Thymus (tissue), 11 donors: ENCODE results near the gene RNF224. TPM values are rescaled to one million over a fixed set of nuclear protein-coding genes. Genes with fewer than 3 reads are reported as not detected.
A peak's percentile ranks its signal among the peaks of the same experiment; 100 is the strongest.
"Not testable (repeated sequence)": the region's sequence is repeated elsewhere in the genome, so short reads cannot be mapped to it uniquely, and the experiment has no call there.

Experiments
- DNase-seq, 9 donors: peaks; one replicate each; pipeline ENCODE4 v3.0.0-alpha.2; 2013; ENCODE audit warnings: low spot score in 9 of 9, low read depth in 6 of 9, missing footprints in 1 of 9
- H3K27ac ChIP-seq, 2 donors: one replicate each; pipeline ENCODE4 v1.5.1; 2013; ENCODE audit warnings: control low read depth in 1 of 2, low read depth in 1 of 2, low read length in 1 of 2, mild to moderate bottlenecking in 1 of 2, moderate library complexity in 1 of 2
- H3K27me3 ChIP-seq, 2 donors: one replicate each; pipeline ENCODE4 v1.5.1; 2013; ENCODE audit warnings: low read length in 1 of 2; ENCODE audit not compliant: control insufficient read depth in 2 of 2, insufficient read depth in 1 of 2
- H3K36me3 ChIP-seq, 2 donors: one replicate each; pipeline ENCODE4 v1.5.1; 2013; ENCODE audit warnings: low read length in 1 of 2, mild to moderate bottlenecking in 1 of 2, moderate library complexity in 1 of 2; ENCODE audit not compliant: control insufficient read depth in 2 of 2, insufficient read depth in 2 of 2
- H3K4me1 ChIP-seq, 2 donors: one replicate each; pipeline ENCODE4 v1.5.1; 2013; ENCODE audit warnings: low read length in 2 of 2; ENCODE audit not compliant: control insufficient read depth in 2 of 2, insufficient read depth in 2 of 2
- H3K4me3 ChIP-seq, 2 donors: one replicate each; pipeline ENCODE4 v1.5.1; 2013; ENCODE audit warnings: low read length in 2 of 2, control low read depth in 1 of 2, mild to moderate bottlenecking in 1 of 2
- H3K9me3 ChIP-seq, 2 donors: one replicate each; pipeline ENCODE4 v1.5.1; 2013; ENCODE audit warnings: low read length in 1 of 2, mild to moderate bottlenecking in 1 of 2; ENCODE audit not compliant: control insufficient read depth in 2 of 2, insufficient read depth in 1 of 2
- WGBS: extraction: QIAGEN DNeasy Blood & Tissue Kit; methylation state at CpG from one replicate; pipeline ENCODE4 v1.1.7; 2013; 5-methylcytosine and 5-hydroxymethylcytosine counted together
- polyA plus RNA-seq: library from polyadenylated mRNA; stranded (reverse); fragments of 200-250 nt; gene quantifications from one replicate; pipeline ENCODE4 v1.2.3, GENCODE V29; 2013
- total RNA-seq: library from RNA; stranded (reverse); fragments of 120-200 nt; gene quantifications from one replicate; pipeline ENCODE4 v1.2.4, GENCODE V29; 2013
- donor health status: healthy.

RNF224 gene
- total and polyA plus RNA-seq, 2 donors, result 0.05 to 0.16 TPM

DNA sequence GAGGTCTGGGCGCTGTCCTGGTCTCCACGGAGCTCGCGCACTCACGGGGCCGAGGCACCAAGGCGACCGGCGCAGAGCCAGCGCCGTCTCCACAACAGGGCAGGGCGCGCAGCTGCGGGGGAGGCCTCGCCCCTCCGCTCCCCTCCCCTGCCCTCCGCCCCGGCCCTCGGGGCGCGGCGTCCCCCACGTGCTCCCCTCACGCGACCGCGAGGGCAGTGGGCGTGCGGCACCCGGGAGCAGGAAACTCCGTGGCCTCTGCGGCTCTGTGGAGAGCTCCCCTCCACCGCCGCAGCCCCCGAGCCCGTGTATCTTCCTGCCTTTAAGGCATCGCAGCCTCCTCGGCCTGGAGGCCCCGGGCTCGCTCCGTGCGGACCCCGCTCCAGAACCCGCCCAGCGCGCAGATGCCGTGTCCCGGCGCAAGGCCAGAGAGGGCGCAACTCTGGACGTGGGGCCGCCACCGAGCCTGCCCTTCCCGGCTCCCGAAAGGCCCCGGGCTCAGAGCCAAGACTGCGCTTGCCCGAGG is 13.1 kb downstream of the RNF224 start:
- peaks cover 11 to 19% of the 10 kb centered on the region in 2 donors for H3K36me3 ChIP-seq
- H3K27ac ChIP-seq, result peak overlapping the region; percentile 96 to 98
- DNase-seq, result peak in 6 of 9 donors; percentile 33 to 74 (median 58)
- H3K4me1 ChIP-seq, result peaks cover 28 to 51% of the 10 kb centered on the region in 2 donors
- WGBS, result under 1% methylated on average over 58 of the region's 58 CpGs
- peaks cover 0 to 4% of the 10 kb centered on the region in 2 donors for H3K27me3 ChIP-seq
- no peaks in the 10 kb centered on the region for H3K9me3 ChIP-seq
- H3K4me3 ChIP-seq, result peak overlapping the region; percentile 59 to 69

DNA sequence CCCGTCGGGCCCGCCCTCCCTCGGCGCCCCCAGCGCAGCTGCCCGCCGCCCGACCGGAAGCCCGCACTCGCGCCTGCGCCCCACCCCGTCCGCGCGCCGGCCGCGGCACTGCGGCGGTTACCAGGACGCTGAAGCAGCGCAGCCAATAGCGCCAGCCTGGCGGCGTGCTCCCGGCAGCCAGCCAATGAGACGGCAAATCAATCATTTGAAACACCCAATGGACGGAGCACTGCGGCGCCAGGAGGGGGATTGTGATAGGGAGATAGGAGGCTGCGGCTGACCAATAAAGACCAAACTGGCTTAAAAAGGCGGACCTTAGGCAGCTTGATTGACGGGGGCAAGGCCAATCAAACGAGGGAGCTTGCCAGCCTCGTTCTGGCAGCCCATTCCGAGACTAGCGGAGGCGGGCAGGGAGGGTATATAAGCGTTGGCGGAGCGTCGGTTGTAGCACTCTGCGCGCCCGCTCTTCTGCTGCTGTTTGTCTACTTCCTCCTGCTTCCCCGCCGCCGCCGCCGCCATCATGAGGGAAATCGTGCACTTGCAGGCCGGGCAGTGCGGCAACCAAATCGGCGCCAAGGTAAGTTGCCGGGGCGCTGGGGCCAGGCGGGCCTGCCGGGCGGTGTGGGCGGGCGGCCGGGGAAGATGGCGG is 13.7 kb downstream of the RNF224 start, which contains the start of gene TUBB4B:
Gene TUBB4B, plus strand, starts transcription at position 447 of the 649 bp plus-strand sequence. Its CDS starts 74 bp downstream, at position 521.
- H3K4me3 ChIP-seq, result peak within 1 kb of the TSS; percentile 73 to 78
- no peaks in the 10 kb centered on the region for H3K27me3 ChIP-seq
- no peaks in the 10 kb centered on the region for H3K9me3 ChIP-seq
- DNase-seq, result peak; percentile 99 to 100 (median 99)
- H3K36me3 ChIP-seq, result peaks cover 11 to 19% of the 10 kb centered on the region in 2 donors
- WGBS, result under 1% methylated on average over 67 of the region's 67 CpGs
- H3K4me1 ChIP-seq, result peaks cover 27 to 49% of the 10 kb centered on the region in 2 donors
- peak within 1 kb of the TSS; percentile 96 to 98 for H3K27ac ChIP-seq

DNA sequence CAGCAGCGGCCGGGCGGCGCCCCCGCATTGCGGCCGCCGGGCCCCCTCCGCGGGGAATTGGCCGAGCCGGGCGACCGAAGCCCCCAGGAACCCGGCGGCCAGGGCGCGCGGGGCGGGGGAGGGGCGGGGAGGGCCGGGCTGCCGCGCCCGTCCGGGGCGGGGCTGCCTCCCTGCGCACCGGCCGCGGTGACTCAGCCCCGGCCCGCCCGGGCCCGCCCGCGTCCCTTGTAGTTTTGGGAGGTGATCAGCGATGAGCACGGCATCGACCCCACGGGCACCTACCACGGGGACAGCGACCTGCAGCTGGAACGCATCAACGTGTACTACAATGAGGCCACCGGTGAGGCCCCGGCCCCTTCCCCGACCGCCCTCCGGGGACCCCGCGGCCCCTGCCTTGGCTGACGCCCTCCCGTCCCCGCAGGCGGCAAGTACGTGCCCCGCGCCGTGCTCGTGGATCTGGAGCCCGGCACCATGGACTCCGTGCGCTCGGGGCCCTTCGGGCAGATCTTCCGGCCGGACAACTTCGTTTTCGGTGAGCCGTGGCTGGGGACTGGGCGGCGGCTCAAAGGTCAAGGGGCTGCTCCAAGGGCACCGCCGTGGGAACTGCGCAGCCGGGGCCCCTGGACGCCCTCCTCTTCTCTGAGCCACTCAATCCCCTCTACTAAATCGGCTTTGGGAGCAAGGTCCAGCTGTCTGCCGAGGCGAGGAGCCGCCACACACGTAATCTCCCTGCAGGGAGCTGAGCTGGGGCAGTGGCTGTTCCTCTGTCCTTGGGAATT is 14.4 kb downstream of the RNF224 start:
- Histone ChIP-seq H3K4me3 (peak overlapping the region; percentile 73 to 78), H3K27ac (peak overlapping the region in 1 of 2 donors; percentile 97), H3K4me1 (peaks cover 20 to 42% of the 10 kb centered on the region in 2 donors), H3K27me3 (no peaks in the 10 kb centered on the region), H3K9me3 (no peaks in the 10 kb centered on the region), H3K36me3 (peaks cover 11 to 19% of the 10 kb centered on the region in 2 donors)
- 6% methylated on average over 81 of the region's 83 CpGs for WGBS
- DNase-seq, result peak in 1 of 9 donors; percentile 32

DNA sequence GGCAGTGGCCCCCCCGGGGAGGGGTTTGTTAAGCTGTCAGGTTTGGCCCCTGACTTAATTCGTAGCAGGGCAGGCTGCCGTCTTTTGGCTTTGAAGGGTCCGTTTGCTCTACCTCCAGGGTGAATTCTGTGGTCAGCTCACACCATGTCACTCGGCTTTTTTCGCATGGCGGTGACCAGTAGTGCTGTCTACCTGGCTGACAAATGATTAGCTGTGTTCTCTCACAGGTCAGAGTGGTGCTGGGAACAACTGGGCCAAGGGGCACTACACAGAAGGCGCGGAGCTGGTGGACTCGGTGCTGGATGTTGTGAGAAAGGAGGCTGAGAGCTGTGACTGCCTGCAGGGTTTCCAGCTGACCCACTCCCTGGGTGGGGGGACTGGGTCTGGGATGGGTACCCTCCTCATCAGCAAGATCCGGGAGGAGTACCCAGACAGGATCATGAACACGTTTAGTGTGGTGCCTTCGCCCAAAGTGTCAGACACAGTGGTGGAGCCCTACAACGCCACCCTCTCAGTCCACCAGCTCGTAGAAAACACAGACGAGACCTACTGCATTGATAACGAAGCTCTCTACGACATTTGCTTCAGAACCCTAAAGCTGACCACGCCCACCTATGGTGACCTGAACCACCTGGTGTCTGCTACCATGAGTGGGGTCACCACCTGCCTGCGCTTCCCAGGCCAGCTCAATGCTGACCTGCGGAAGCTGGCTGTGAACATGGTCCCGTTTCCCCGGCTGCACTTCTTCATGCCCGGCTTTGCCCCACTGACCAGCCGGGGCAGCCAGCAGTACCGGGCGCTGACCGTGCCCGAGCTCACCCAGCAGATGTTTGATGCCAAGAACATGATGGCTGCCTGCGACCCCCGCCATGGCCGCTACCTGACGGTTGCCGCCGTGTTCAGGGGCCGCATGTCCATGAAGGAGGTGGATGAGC is 15.2 kb downstream of the RNF224 start:
- DNase-seq, result no peak
- H3K27me3 ChIP-seq, result no peaks in the 10 kb centered on the region
- H3K4me3 ChIP-seq, result peak overlapping the region; percentile 73 to 78
- H3K9me3 ChIP-seq, result no peaks in the 10 kb centered on the region
- 93% methylated on average over 36 of the region's 36 CpGs for WGBS
- no peak overlapping the region for H3K27ac ChIP-seq
- H3K4me1 ChIP-seq, result peaks cover 17 to 37% of the 10 kb centered on the region in 2 donors
- H3K36me3 ChIP-seq, result peaks cover 11 to 19% of the 10 kb centered on the region in 2 donors

DNA sequence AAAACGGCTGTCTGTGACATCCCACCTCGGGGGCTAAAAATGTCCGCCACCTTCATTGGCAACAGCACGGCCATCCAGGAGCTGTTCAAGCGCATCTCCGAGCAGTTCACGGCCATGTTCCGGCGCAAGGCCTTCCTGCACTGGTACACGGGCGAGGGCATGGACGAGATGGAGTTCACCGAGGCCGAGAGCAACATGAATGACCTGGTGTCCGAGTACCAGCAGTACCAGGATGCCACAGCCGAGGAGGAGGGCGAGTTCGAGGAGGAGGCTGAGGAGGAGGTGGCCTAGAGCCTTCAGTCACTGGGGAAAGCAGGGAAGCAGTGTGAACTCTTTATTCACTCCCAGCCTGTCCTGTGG is 15.9 kb downstream of the RNF224 start:
- WGBS, result 97% methylated on average over 18 of the region's 18 CpGs
- not testable (repeated sequence) for DNase-seq, H3K27me3 ChIP-seq, H3K27ac ChIP-seq, H3K9me3 ChIP-seq
- Histone ChIP-seq H3K4me1 (peaks cover 17 to 37% of the 10 kb centered on the region in 2 donors), H3K36me3 (peaks cover 11 to 19% of the 10 kb centered on the region in 2 donors), H3K4me3 (peak overlapping the region in 1 of 2 donors; percentile 78)

DNA sequence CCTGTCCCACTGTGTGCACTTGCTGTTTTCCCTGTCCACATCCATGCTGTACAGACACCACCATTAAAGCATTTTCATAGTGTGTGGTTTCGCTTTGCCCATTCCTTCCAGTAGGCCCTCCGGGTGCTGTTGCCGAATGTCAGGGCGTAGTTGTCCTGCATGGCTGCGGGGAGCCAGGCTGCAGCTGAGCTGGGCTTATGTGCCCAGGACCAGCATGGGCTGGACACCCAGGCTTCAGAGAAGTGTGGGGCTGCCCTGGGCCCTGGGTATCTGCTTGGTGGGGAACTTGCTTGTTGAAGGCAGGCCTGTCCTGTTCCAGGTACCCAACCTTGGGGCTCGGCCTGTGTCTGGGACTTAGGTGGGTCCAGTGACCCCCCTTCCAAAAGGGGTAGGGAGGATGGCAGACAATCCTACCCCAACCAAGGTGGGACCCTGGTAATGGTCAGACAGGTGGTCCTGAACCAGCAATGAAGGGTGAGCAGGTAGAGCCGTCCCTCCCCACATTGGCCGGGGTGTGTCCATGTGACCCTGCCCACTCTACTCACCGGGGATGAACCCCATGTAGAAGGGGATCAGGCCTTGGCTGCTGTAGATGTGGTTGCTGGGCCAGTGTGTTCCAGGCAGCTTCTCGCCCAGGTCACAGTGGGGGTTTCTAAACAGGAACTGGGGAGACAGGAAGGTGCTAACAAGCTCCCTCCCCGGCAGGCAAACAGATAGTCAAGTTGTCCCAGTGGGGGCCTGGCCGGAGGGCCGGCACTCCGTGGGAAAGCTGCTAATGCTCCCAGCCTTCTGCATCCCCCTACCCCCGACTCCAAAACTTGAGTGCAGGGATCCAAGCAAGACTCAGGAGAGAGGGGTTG is 16.6 kb downstream of the RNF224 start:
- no peaks in the 10 kb centered on the region for H3K27me3 ChIP-seq
- H3K4me3 ChIP-seq, result peak overlapping the region in 1 of 2 donors; percentile 1
- H3K27ac ChIP-seq, result no peak overlapping the region
- no peaks in the 10 kb centered on the region for H3K9me3 ChIP-seq
- WGBS, result 92% methylated on average over 15 of the region's 15 CpGs
- peaks cover 11 to 19% of the 10 kb centered on the region in 2 donors for H3K36me3 ChIP-seq
- no peak for DNase-seq
- peaks cover 17 to 37% of the 10 kb centered on the region in 2 donors for H3K4me1 ChIP-seq

DNA sequence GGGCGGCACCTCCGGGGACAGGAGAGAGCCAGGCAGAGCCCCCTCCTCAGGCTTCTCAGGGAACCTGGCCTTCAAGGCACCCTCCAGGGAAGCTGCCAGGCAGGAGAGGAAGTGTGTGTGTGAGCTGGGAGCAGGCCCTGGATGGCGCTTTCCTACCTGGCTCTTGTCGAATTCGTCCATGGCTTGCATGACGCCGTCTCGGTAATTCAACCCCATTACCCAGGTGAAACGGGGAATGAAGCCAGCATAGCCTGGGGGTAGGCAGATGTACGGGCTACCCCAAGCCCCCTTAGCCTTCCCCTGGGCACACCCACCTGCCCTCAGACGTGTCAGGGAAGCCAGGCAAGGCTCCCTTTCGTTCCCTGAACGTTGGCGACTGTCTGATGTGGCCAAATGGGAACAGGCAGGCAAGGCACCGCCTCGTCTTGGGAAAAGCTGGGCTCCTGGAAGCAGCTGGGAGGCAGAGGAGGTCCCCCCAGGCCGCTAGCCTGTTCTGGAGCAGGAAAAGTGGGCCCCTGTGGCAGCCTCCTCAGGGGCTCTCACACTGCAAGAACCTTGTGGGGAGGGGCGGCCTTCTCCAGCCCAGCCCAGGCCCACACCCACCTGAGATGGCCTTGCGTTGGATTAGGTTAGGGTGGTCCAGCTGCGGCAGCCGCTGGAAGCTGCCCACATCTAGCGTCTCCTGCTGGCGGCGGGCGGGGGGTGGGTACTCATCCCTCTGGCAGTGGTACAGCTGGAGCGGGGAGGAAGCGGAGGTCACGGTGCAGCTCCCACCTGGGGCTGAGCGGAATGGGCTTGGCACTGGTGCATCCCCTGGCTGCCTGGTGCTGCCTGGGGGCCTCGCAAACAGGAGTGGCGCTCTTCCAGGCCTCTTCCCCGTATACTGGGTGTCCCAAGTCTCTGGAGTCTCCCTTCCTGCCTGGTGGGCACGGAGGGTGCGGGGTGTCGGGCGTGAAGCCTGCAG is 17.5 kb downstream of the RNF224 start:
- 93% methylated on average over 36 of the region's 36 CpGs for WGBS

More for the DNA sequence above, 17.5 kb downstream of the RNF224 start:
- DNase-seq, result no peak
- H3K4me1 ChIP-seq, result peaks cover 13 to 30% of the 10 kb centered on the region in 2 donors
- peaks cover 0 to 4% of the 10 kb centered on the region in 2 donors for H3K27me3 ChIP-seq
- peaks cover 11 to 19% of the 10 kb centered on the region in 2 donors for H3K36me3 ChIP-seq
- no peaks in the 10 kb centered on the region for H3K9me3 ChIP-seq
- no peak overlapping the region for H3K27ac ChIP-seq
- no peak overlapping the region for H3K4me3 ChIP-seq
